Fibroblast of the aortic adventitia (primary cell): ENCODE measurements around the gene LSM5. TPM values are rescaled to one million over a fixed set of nuclear protein-coding genes. Genes with fewer than 3 reads are reported as not detected.

Experiments
- DNase-seq: peaks from one replicate; pipeline ENCODE4 v3.0.0-alpha.2; 2010; ENCODE audit warnings: low read depth
- H3K4me3 ChIP-seq: 2 replicates; pipeline ENCODE4 v1.5.1; 2011; ENCODE audit warnings: low read depth, mild to moderate bottlenecking, control low read depth, low read length, moderate library complexity
- total RNA-seq: library from RNA; depleted of rRNA; stranded (reverse); fragments of >200 nt; gene quantifications from 2 replicates; pipeline ENCODE4 v1.2.3, GENCODE V29; 2012; ENCODE audit warnings: low replicate concordance
- TF ChIP-seq, protein P1 (sequence below): IDR thresholded peaks from 2 replicates; pipeline ENCODE4 v1.5.1; 2011; ENCODE audit warnings: mild to moderate bottlenecking, low read length, control low read depth, inconsistent platforms; ENCODE audit not compliant: insufficient read depth

The LSM5 gene
- total RNA-seq, 1 donor, result 50.8 TPM

DNA sequence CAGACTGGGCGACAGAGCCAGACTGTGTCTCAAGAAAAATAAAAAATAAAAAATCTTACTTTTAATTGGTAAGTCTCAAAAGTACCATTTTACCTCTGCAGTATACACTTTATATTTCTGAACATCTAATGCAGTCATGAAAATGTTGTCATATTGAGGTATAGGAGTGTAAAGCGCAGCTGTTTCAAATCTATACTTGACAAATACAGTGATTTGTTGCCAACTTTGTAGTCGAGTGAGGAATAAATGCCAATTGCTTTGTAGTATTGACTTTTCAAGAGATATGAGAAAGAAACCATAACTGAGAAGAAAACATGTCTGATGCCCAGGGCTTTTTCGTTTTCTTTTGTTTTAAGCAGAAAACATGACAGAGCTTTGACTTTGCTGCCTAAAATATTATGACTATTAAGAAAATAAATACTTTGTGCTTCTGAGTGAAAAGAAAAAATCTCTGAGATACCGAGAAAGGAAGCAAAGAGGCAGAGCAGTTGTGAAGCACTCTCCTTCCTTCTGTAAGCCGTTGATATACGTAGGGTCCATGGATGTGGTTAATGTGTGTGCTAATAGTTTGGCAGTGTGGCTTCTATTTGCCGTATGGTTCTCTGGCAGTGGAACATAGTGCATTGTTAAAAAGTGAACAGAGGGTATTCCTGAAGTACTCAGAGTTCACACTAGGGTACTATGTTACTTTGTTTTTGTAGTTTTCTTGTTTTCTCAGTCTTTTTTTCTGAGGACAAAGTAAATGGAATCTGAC lies 43.3 kb upstream of the LSM5 start:
- DNase-seq, result peak; percentile 68
- H3K4me3 ChIP-seq, result no peak overlapping the region
- TF ChIP-seq, protein P1, sequence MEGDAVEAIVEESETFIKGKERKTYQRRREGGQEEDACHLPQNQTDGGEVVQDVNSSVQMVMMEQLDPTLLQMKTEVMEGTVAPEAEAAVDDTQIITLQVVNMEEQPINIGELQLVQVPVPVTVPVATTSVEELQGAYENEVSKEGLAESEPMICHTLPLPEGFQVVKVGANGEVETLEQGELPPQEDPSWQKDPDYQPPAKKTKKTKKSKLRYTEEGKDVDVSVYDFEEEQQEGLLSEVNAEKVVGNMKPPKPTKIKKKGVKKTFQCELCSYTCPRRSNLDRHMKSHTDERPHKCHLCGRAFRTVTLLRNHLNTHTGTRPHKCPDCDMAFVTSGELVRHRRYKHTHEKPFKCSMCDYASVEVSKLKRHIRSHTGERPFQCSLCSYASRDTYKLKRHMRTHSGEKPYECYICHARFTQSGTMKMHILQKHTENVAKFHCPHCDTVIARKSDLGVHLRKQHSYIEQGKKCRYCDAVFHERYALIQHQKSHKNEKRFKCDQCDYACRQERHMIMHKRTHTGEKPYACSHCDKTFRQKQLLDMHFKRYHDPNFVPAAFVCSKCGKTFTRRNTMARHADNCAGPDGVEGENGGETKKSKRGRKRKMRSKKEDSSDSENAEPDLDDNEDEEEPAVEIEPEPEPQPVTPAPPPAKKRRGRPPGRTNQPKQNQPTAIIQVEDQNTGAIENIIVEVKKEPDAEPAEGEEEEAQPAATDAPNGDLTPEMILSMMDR, result no peak

- TF ChIP-seq, protein P1, result no peak
- H3K4me3 ChIP-seq, result no peak overlapping the region
- no peak for DNase-seq
Measured at GRCh38 chr7:32532716-32533115, 42.5 kb upstream of the LSM5 start.

DNA sequence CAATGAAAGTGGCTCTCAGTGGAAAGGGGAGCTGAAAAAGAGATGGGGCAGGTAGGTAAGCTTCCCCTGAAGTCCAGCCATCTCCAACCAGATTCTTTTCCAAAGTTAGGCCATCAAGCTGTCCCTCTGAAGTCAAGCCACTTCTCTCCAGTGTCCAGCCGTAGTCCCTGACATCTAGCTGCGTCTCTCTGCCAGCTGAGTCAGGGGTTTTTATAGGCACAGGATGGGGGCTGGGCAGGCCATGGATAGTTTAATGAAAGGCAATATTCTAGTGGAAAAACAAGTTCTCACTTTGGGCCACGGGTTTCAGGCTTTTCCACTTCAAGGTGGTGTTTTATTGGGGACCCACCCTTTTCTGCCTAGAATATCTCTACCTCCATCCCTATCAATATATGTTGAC lies 41.9 kb upstream of the LSM5 start:
- TF ChIP-seq, protein P1, result no peak
- H3K4me3 ChIP-seq, result no peak overlapping the region
- DNase-seq, result no peak

- H3K4me3 ChIP-seq, result no peak overlapping the region
- no peak for DNase-seq
- TF ChIP-seq, protein P1, result no peak
Measured at GRCh38 chr7:32531402-32531801, 41.2 kb upstream of the LSM5 start.

- no peak for DNase-seq
- no peak overlapping the region for H3K4me3 ChIP-seq
- TF ChIP-seq, protein P1, result no peak
Measured at GRCh38 chr7:32525839-32526238, 35.7 kb upstream of the LSM5 start.

DNA sequence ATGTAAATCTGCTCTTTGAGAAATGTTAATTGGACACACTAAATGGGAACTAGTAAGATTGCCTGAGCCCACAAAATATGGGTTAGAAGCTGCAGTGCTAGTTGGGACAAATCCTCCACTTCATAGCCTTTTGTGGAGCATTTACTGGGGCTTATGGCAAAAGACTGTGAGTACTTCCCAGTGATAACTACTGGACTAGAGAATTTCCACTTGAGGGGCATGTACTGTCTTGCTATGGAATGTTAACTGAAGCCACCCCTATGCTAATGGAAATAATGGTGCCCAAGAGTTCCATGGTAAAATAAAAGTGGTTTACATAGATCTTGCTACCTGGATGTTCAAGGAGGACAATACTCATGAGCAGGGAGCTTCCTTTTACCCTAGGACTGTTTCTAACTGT lies 34.5 kb upstream of the LSM5 start:
- H3K4me3 ChIP-seq, result no peak overlapping the region
- DNase-seq, result no peak
- TF ChIP-seq, protein P1, result no peak
